GM06990 (cell line): ENCODE data around the gene NEUROD4.

ENCODE experiments used
- DNase-seq: peaks from one replicate; pipeline ENCODE4 v3.0.0-alpha.2; 2011; ENCODE audit not compliant: insufficient read length; ENCODE audit errors: extremely low read depth
- H3K27me3 ChIP-seq: replicated peaks from 2 replicates; pipeline ENCODE4 v1.6.0; 2011; ENCODE audit warnings: low read length; ENCODE audit not compliant: control insufficient read depth, insufficient read depth
- H3K36me3 ChIP-seq: 2 replicates; pipeline ENCODE4 v1.5.1; 2011; ENCODE audit warnings: low read length; ENCODE audit not compliant: control insufficient read depth, insufficient read depth
- H3K4me3 ChIP-seq: replicated peaks from 2 replicates; pipeline ENCODE4 v1.5.1; 2011; ENCODE audit warnings: low read depth, mild to moderate bottlenecking, control low read depth, low read length
- CTCF ChIP-seq: IDR thresholded peaks from 2 replicates; pipeline ENCODE4 v1.5.1; 2011; ENCODE audit warnings: low read length, control low read depth, mild to moderate bottlenecking, inconsistent platforms; ENCODE audit not compliant: insufficient read depth, poor library complexity, severe bottlenecking

Gene NEUROD4

DNA sequence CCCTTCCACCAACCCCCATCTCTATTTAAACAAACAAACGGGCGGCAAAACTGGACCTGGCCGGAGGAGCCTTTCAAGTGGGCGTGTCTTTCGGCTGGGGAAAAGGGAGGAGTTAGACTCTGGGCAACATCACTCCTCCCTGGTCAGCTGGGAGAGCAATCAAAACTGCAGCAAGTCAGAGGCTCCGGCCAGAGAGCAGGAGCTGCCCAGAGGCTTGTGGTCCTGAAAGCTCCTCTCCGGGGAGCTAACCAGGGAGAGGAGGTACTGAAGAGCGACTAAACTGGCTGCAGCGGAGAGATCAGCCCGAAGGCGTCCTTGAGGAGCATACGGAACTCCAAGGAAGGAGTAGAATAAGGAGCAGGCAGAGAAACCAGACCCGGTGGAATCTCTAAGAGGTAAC is at the start of gene NEUROD4:
Gene NEUROD4 (plus strand): TSS at position 191 of the 400 bp plus-strand sequence. CDS start 6,466 bp downstream, outside the sequence.
- DNase-seq: no peak
- no peaks in the 10 kb centered on the region; the same call in 1 of the 2 replicates for H3K27me3 ChIP-seq
- no peak for TF ChIP-seq CTCF
- no peaks in the 10 kb centered on the region for H3K36me3 ChIP-seq
- H3K4me3 ChIP-seq: no peak within 1 kb of the TSS

DNA sequence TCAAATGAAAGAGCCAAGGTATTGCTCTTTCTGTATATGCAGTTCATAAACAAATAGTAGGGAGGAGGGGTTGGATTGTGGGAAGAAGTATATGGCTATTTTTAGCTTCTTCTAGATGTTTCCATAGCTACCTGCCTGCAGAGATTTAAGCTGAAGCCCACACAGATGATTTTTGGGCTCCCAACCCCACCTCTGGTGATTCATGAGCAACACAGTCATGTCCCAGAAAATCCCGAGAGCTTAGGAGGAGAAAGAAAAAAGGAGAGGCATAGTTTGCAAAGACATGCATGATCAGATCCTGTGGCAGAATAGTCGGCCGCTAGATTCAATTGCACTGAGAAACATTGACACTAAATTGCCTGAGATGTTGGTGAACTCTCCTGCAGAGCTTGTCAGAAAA is 49.0 kb upstream of the NEUROD4 start:
- Histone ChIP-seq H3K27me3 (no peaks in the 10 kb centered on the region), H3K36me3 (peaks cover 6% of the 10 kb centered on the region), H3K4me3 (no peak overlapping the region)
- DNase-seq: no peak
- TF ChIP-seq CTCF: no peak

GRCh38 chr12:54973556-54973955 is 46.2 kb upstream of the NEUROD4 start:
- Histone ChIP-seq H3K27me3 (no peaks in the 10 kb centered on the region), H3K36me3 (peaks cover 3% of the 10 kb centered on the region), H3K4me3 (no peak overlapping the region)
- DNase-seq: no peak
- TF ChIP-seq CTCF: no peak

DNA sequence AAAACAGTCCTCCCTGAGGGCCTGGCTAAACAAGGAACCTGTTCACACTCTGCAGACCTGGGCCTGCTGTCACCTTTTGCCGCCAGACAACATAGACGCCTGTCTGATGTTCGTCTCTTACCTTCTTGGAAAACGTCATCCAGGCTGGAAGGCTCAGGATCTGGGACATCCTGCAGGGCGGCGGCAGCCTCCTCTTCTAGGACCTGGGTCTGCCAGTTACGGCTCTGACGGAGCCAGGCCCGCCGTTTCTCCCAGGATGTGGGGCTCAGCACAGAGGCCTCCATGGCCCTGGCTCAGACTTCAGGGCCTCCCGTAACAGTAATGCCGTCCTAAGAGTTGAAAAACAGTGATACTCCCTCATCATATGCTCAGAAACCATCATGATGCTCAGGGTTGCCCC is 45.5 kb upstream of the NEUROD4 start:
- DNase-seq: no peak
- Histone ChIP-seq H3K4me3 (no peak overlapping the region), H3K27me3 (no peaks in the 10 kb centered on the region), H3K36me3 (peaks cover 2% of the 10 kb centered on the region)
- no peak for TF ChIP-seq CTCF

DNA sequence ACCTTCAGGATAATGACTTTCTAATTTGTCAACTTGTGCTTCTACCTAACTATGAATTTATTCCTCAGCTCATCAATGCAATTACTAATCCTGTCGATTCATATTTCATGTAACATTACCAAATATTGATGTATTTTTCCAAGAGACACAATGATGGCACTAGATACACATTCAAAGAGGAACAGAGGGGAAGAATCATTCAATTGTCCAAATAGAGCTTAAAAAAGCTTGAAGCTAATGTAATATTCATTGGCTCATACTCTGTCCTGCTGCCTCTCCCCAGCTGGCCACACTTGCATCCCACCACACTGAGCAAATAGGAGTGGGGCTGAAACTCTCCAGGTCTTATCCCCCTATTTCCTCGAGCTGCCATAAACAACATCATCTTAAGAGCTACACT is 44.5 kb upstream of the NEUROD4 start:
- H3K27me3 ChIP-seq: no peaks in the 10 kb centered on the region
- no peak overlapping the region for H3K4me3 ChIP-seq
- no peak for TF ChIP-seq CTCF
- peaks cover 2% of the 10 kb centered on the region for H3K36me3 ChIP-seq
- DNase-seq: no peak

GRCh38 chr12:54975875-54976274 is 43.9 kb upstream of the NEUROD4 start:
- no peak for DNase-seq
- no peak overlapping the region for H3K4me3 ChIP-seq
- H3K36me3 ChIP-seq: peaks cover 2% of the 10 kb centered on the region
- no peaks in the 10 kb centered on the region for H3K27me3 ChIP-seq
- TF ChIP-seq CTCF: no peak
